Measurements from ENCODE around the gene TBC1D10B. TPM values are rescaled to one million over a fixed set of nuclear protein-coding genes. Genes with fewer than 3 reads are reported as not detected.
A peak's percentile ranks its signal among the peaks of the same experiment; 100 is the strongest.
"Not testable (repeated sequence)": the region's sequence is repeated elsewhere in the genome, so short reads cannot be mapped to it uniquely, and the experiment has no call there.

TBC1D10B gene
- total and polyA plus RNA-seq, 2 donors (not counting 1 experiment from before 2014, with no cell fraction given), result 23.5 to 58.0 TPM

DNA sequence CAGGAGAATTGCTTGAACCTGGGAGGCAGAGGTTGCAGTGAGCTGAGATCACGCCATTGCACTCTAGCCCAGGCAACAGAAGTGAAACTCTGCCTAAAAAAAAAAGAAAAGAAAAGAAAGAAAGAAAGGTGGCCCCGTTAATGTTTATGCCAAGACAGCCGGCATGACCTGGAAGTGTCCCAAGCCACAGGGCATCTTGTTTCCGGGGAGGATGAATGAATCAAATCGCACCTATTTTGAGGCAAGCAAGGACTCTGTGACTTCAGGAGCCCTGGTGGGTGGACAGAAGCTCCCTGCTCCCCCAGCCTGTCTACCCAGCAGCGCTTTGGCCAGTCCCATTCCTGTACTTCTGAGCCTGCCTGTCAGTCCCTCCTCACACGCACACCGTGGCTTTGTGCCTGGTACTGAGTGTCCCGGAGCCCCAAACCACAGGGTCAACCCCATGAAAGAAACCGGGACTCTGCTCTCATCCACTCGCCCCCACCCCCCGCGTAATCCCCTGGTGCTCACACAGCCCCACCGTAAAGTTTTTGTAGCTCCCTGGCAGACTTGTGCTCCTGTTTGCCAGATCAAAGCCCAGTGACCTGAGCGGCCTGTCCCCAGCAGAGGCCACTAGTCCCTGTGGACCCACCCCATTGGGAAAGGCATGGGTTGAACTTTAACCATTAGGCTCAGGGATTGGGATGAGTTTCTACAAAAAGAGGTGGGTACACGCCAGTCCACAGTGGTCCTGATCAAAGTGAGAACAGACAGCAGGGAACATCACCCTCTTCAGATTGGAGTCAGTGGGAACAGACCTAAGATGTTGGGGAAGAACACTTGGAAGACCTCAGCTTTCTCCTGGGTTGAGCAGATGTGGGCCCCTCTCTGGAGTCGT is 34.5 kb downstream of the TBC1D10B start:
- Histone ChIP-seq H3K9me3 (ENCODE audit: control extremely low read depth in 1 of 3, control insufficient read depth in 2 of 3, insufficient read depth in 1 of 3, low read length in 2 of 3) (no peaks in the 10 kb centered on the region), H4K20me1 (ENCODE audit: control insufficient read depth, insufficient read depth, low read length, poor library complexity, severe bottlenecking) (no peaks in the 10 kb centered on the region), H3K4me2 (replicated peaks; ENCODE audit: low read depth, low read length, poor library complexity, severe bottlenecking) (peak overlapping the region; percentile 70), H3K27ac (ENCODE audit: low read length in 2 of 2) (peak overlapping the region; percentile 59 to 76), H3K79me2 (ENCODE audit: control insufficient read depth, insufficient read depth, low read length) (peaks cover 12% of the 10 kb centered on the region), H3K4me1 (ENCODE audit: control insufficient read depth in 2 of 2, insufficient read depth in 2 of 2, low read length in 2 of 2) (peaks cover 16 to 23% of the 10 kb centered on the region in 2 donors), H3K4me3 (ENCODE audit: control extremely low read depth in 1 of 5, extremely low read depth in 1 of 5, insufficient read depth in 1 of 5, low read depth in 2 of 5, low read length in 4 of 5) (peak overlapping the region in 4 of 5 experiments; percentile 62 to 73 (median 68)), H3K9ac (ENCODE audit: low read length) (peak overlapping the region; percentile 68), H3K36me3 (replicated peaks in 1 of 2; ENCODE audit: control extremely low read depth in 1 of 2, control insufficient read depth in 1 of 2, extremely low read depth in 1 of 2, insufficient read depth in 2 of 2, low read length in 1 of 2) (no peaks in the 10 kb centered on the region), H2AFZ (ENCODE audit: insufficient read depth, low read depth, low read length, poor library complexity, severe bottlenecking) (peak overlapping the region; percentile 73), H3K27me3 (replicated peaks in 1 of 4; ENCODE audit: control extremely low read depth in 1 of 4, control insufficient read depth in 3 of 4, insufficient read depth in 4 of 4, low read length in 3 of 4) (no peaks in the 10 kb centered on the region)
- intact Hi-C loops (cut with micrococcal nuclease), result loop anchor here (1.0 to 2.0 kb wide), 4 partner anchors 19 to 71 kb away; partner anchors contain the start of genes CD2BP2, TBC1D10B and ZNF771
- no peaks in the 10 kb centered on the region for H3K27me3 Mint-ChIP-seq
- TF ChIP-seq, protein P1, sequence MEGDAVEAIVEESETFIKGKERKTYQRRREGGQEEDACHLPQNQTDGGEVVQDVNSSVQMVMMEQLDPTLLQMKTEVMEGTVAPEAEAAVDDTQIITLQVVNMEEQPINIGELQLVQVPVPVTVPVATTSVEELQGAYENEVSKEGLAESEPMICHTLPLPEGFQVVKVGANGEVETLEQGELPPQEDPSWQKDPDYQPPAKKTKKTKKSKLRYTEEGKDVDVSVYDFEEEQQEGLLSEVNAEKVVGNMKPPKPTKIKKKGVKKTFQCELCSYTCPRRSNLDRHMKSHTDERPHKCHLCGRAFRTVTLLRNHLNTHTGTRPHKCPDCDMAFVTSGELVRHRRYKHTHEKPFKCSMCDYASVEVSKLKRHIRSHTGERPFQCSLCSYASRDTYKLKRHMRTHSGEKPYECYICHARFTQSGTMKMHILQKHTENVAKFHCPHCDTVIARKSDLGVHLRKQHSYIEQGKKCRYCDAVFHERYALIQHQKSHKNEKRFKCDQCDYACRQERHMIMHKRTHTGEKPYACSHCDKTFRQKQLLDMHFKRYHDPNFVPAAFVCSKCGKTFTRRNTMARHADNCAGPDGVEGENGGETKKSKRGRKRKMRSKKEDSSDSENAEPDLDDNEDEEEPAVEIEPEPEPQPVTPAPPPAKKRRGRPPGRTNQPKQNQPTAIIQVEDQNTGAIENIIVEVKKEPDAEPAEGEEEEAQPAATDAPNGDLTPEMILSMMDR (IDR thresholded peaks at IDR 0.05), result no peak
- peaks cover 28% of the 10 kb centered on the region for H3K4me1 Mint-ChIP-seq
- ChIA-PET POLR2A (interaction anchor here (0.7 to 2.0 kb wide), 6 partner anchors 19 to 82 kb away, joined by 3 to 11 read pairs (median 4); partner anchors contain the start of genes CD2BP2, SEPTIN1 and TBC1D10B), CTCF (interaction anchor here (0.9 kb wide), 1 partner anchor 509 kb away, joined by 3 read pairs; no protein-coding TSS in a partner anchor)
- ATAC-seq (ENCODE audit: low read depth) (no peak), DNase-seq (peak; percentile 80)
- 33% methylated on average over 16 of the region's 17 CpGs for WGBS (ENCODE audit: insufficient coverage)
- H3K27ac Mint-ChIP-seq, result peak overlapping the region; percentile 91
- peak overlapping the region; percentile 85 for H3K4me3 Mint-ChIP-seq
- no peaks in the 10 kb centered on the region for H3K9me3 Mint-ChIP-seq (ENCODE audit: insufficient read depth)

DNA sequence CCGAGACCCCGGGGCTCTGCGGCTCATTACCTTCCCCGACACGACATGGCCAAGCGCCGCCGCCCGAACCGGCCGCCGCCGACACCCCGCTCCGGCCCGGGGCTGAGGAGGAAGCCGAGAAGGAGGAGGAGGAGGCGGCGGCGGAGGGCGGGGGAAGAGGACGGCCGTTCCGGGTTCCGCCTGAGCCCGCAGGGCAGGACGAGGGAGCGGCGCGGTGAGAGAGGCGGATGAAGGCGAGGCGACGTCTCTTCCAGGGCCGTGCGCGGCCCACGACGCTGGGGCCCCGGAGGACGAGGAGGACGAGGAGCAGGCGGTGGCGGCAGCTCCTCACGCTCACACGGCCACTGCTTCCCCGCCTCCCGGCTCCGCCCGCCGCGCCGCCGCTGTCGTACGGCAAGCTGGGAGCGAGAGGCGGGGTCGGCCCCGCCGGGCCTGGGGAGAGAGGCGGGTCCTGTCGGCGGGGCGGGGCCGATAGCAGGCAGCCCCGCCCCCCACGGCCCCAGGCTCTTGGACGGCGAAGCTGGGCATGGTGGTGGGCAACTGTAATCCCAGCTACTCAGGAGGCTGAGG is 35.2 kb downstream of the TBC1D10B start:
- H3K27me3 ChIP-seq (replicated peaks in 1 of 4; ENCODE audit: control extremely low read depth in 1 of 4, control insufficient read depth in 3 of 4, insufficient read depth in 4 of 4, low read length in 3 of 4); H3K27me3 Mint-ChIP-seq; H3K9me3 ChIP-seq (ENCODE audit: control extremely low read depth in 1 of 3, control insufficient read depth in 2 of 3, insufficient read depth in 1 of 3, low read length in 2 of 3); H3K36me3 ChIP-seq (replicated peaks in 1 of 2; ENCODE audit: control extremely low read depth in 1 of 2, control insufficient read depth in 1 of 2, extremely low read depth in 1 of 2, insufficient read depth in 2 of 2, low read length in 1 of 2); H3K9me3 Mint-ChIP-seq (ENCODE audit: insufficient read depth); H4K20me1 ChIP-seq (ENCODE audit: control insufficient read depth, insufficient read depth, low read length, poor library complexity, severe bottlenecking): not testable (repeated sequence)
- H3K4me3 Mint-ChIP-seq, result peak overlapping the region; percentile 85
- peaks cover 16 to 23% of the 10 kb centered on the region in 2 donors for H3K4me1 ChIP-seq (ENCODE audit: control insufficient read depth in 2 of 2, insufficient read depth in 2 of 2, low read length in 2 of 2)
- H3K4me2 ChIP-seq (replicated peaks; ENCODE audit: low read depth, low read length, poor library complexity, severe bottlenecking), result peak overlapping the region; percentile 70
- H2AFZ ChIP-seq (ENCODE audit: insufficient read depth, low read depth, low read length, poor library complexity, severe bottlenecking), result peak overlapping the region; percentile 73
- H3K4me1 Mint-ChIP-seq, result peaks cover 32% of the 10 kb centered on the region
- H3K79me2 ChIP-seq (ENCODE audit: control insufficient read depth, insufficient read depth, low read length), result peaks cover 16% of the 10 kb centered on the region
- ATAC-seq (ENCODE audit: low read depth) (peak; percentile 76), DNase-seq (peak; percentile 91)
- POLR2A ChIA-PET, result interaction anchor here (0.7 to 2.0 kb wide), 8 partner anchors 20 to 83 kb away, joined by 3 to 11 read pairs (median 4); partner anchors contain the start of genes CD2BP2, SEPTIN1, TBC1D10B and ZNF771
- H3K27ac Mint-ChIP-seq, result peak overlapping the region; percentile 91
- intact Hi-C loops (cut with micrococcal nuclease), result loop anchor here (1.0 to 2.0 kb wide), 4 partner anchors 20 to 72 kb away; partner anchors contain the start of genes CD2BP2, TBC1D10B and ZNF771
- under 1% methylated on average over 68 of the region's 70 CpGs for WGBS (ENCODE audit: insufficient coverage)
- CTCF ChIA-PET, result interaction anchor here (0.7 to 0.9 kb wide), 2 partner anchors 510 to 975 kb away, joined by 3 to 4 read pairs; no protein-coding TSS in a partner anchor
- H3K4me3 ChIP-seq (ENCODE audit: control extremely low read depth in 1 of 5, extremely low read depth in 1 of 5, insufficient read depth in 1 of 5, low read depth in 2 of 5, low read length in 4 of 5), result peak overlapping the region in 4 of 5 experiments; percentile 62 to 73 (median 68)
- H3K9ac ChIP-seq (ENCODE audit: low read length), result peak overlapping the region; percentile 68
- H3K27ac ChIP-seq (ENCODE audit: low read length in 2 of 2), result peak overlapping the region; percentile 74 to 76

DNA sequence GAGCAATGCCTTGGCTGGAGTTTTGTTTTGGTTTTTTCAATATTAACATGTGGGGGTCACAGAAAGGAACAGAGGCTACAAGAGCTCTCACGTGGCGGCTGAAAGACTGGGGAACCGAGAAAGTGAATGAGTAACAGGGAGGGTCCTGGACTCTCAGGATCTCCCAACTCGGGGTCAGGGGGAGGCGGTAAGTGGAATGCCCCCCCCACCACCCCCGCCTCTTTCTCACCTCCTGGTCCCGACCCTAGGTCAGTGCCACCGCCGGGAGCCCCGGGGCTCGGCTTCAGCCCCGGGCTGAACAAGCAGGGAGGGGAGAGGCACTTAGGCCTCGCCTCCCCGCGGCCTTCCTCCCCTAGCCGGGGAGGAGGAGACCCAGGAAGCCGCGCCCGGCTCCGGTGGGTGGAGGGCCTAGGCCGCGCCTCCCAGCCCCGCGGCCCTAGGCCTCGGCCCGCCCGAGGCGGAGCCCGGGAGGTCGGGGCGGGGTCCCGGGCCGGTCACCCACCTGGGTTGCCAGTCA is 35.8 kb downstream of the TBC1D10B start:
- ChIA-PET CTCF (interaction anchor here (0.7 kb wide), 1 partner anchor 974 kb away, joined by 4 read pairs; no protein-coding TSS in a partner anchor), POLR2A (interaction anchor here (1.0 to 2.0 kb wide), 5 partner anchors 20 to 75 kb away, joined by 3 to 11 read pairs (median 4); partner anchors contain the start of genes CD2BP2 and ZNF771)
- peak; percentile 88 for DNase-seq
- intact Hi-C loops (cut with micrococcal nuclease), result loop anchor here (2.0 kb wide), 1 partner anchor 36 kb away; the partner anchor contains the start of gene TBC1D10B
- H3K27me3 Mint-ChIP-seq; H3K9me3 ChIP-seq (ENCODE audit: control extremely low read depth in 1 of 3, control insufficient read depth in 2 of 3, insufficient read depth in 1 of 3, low read length in 2 of 3); H3K27me3 ChIP-seq (replicated peaks in 1 of 4; ENCODE audit: control extremely low read depth in 1 of 4, control insufficient read depth in 3 of 4, insufficient read depth in 4 of 4, low read length in 3 of 4); H3K36me3 ChIP-seq (replicated peaks in 1 of 2; ENCODE audit: control extremely low read depth in 1 of 2, control insufficient read depth in 1 of 2, extremely low read depth in 1 of 2, insufficient read depth in 2 of 2, low read length in 1 of 2); H4K20me1 ChIP-seq (ENCODE audit: control insufficient read depth, insufficient read depth, low read length, poor library complexity, severe bottlenecking); H3K9me3 Mint-ChIP-seq (ENCODE audit: insufficient read depth): not testable (repeated sequence)
- peak overlapping the region; percentile 58 for H3K4me2 ChIP-seq (replicated peaks; ENCODE audit: low read depth, low read length, poor library complexity, severe bottlenecking)
- peaks cover 16 to 23% of the 10 kb centered on the region in 2 donors for H3K4me1 ChIP-seq (ENCODE audit: control insufficient read depth in 2 of 2, insufficient read depth in 2 of 2, low read length in 2 of 2)
- peaks cover 17% of the 10 kb centered on the region for H3K79me2 ChIP-seq (ENCODE audit: control insufficient read depth, insufficient read depth, low read length)
- H3K4me3 ChIP-seq (ENCODE audit: control extremely low read depth in 1 of 5, extremely low read depth in 1 of 5, insufficient read depth in 1 of 5, low read depth in 2 of 5, low read length in 4 of 5), result peak overlapping the region in 4 of 5 experiments; percentile 62 to 73 (median 68)
- peak overlapping the region; percentile 91 for H3K27ac Mint-ChIP-seq
- peak overlapping the region; percentile 73 for H2AFZ ChIP-seq (ENCODE audit: insufficient read depth, low read depth, low read length, poor library complexity, severe bottlenecking)
- peaks cover 36% of the 10 kb centered on the region for H3K4me1 Mint-ChIP-seq
- peak overlapping the region; percentile 68 for H3K9ac ChIP-seq (ENCODE audit: low read length)
- H3K4me3 Mint-ChIP-seq, result peak overlapping the region; percentile 92
- ATAC-seq (ENCODE audit: low read depth), result peak; percentile 84
- WGBS (ENCODE audit: insufficient coverage), result no CpG with 5 or more reads among the region's 33 CpGs
- H3K27ac ChIP-seq (ENCODE audit: low read length in 2 of 2), result peak overlapping the region in 1 of 2 donors; percentile 56
